HepG2 (cell line): ENCODE data around the gene HLA-DRB1. TPM values are rescaled to one million over a fixed set of nuclear protein-coding genes. Genes with fewer than 3 reads are reported as not detected.

Source experiments
- ATAC-seq: fragments of 200-7000 bp; cut with Tn5 transposase; 3 replicates; pipeline ENCODE4 v1.9.1; 2020; ENCODE audit warnings: mild to moderate bottlenecking, moderate library complexity
- BruUV-seq: library from RNA; stranded (reverse); fragments of 400-500 nt; replicated peaks from 2 replicates; lab custom pipeline; 2021; lab: Mats Ljungman, UMichigan
- CTCF ChIA-PET: fragments of 300-600 bp; formaldehyde crosslinking; extraction: SDS; loops from one replicate; lab custom pipeline; 2021; ENCODE audit warnings: low total read pairs, inconsistent platforms, low intra/inter-chr PET ratio; lab: Yijun Ruan, JAX
- POLR2A ChIA-PET: fragments of 350-600 bp; sonication (Branson Sonifier 250); formaldehyde crosslinking; loops from one replicate; lab custom pipeline; 2020; ENCODE audit warnings: antibody characterized with exemption, inconsistent platforms; lab: Yijun Ruan, JAX
- DNase-seq: peaks from one replicate; pipeline ENCODE4 v3.0.0-alpha.2; 2015; ENCODE audit warnings: low spot score
- FAIRE-seq: peaks from 3 replicates; lab custom pipeline; 2011; peaks lifted over from hg19 to GRCh38; lab: Jason Lieb, UNC
- H2AFZ ChIP-seq: one replicate; pipeline ENCODE4 v1.6.1; 2011; ENCODE audit warnings: low read length, inconsistent platforms
- H3K27ac ChIP-seq: fragments of 300-600 bp; 3 replicates; pipeline ENCODE4 v1.8.0; 2011; ENCODE audit warnings: mixed run types, mild to moderate bottlenecking, mixed read lengths, low read length, inconsistent platforms; ENCODE audit not compliant: insufficient read depth; ENCODE audit errors: extremely low read length
- H3K27me3 ChIP-seq, 2 experiments: fragments of 200-600 bp in 1 of 2; 2 replicates in 1 of 2; 3 replicates in 1 of 2; pipeline versions ENCODE4 v1.6.0 to v1.8.0; 2011; ENCODE audit warnings: low read length in 2 of 2, mild to moderate bottlenecking in 2 of 2, moderate library complexity in 2 of 2, inconsistent platforms in 1 of 2; ENCODE audit not compliant: insufficient read depth in 2 of 2, control insufficient read depth in 1 of 2
- H3K36me3 ChIP-seq, 2 experiments: fragments of 200-600 bp in 1 of 2; replicated peaks in 1 of 2; 2 replicates in 1 of 2; 3 replicates in 1 of 2; pipeline versions ENCODE4 v1.5.1 to v1.8.0; 2011; ENCODE audit warnings: low read length in 2 of 2, inconsistent platforms in 1 of 2; ENCODE audit not compliant: insufficient read depth in 2 of 2, control insufficient read depth in 1 of 2
- H3K4me1 ChIP-seq: 2 replicates; pipeline ENCODE4 v1.5.1; 2012; ENCODE audit warnings: low read length, inconsistent platforms; ENCODE audit not compliant: insufficient read depth
- H3K4me2 ChIP-seq: 2 replicates; pipeline ENCODE4 v1.6.0; 2011; ENCODE audit warnings: low read depth, low read length, inconsistent platforms
- H3K4me3 ChIP-seq, 3 experiments: fragments of 200-600 bp in 1 of 3; sonication (generic), shearing (Covaris generic) in 1 of 3; replicated peaks in 1 of 3; 2 replicates each; pipeline ENCODE4 v1.5.1; 2011 to 2016; ENCODE audit warnings: low read length in 3 of 3, inconsistent platforms in 2 of 3, low read depth in 2 of 3, mild to moderate bottlenecking in 2 of 3, control low read depth in 1 of 3, mixed read lengths in 1 of 3; ENCODE audit not compliant: insufficient read depth in 1 of 3
- H3K79me2 ChIP-seq: one replicate; pipeline ENCODE4 v1.6.1; 2011; ENCODE audit warnings: low read length, inconsistent platforms; ENCODE audit not compliant: insufficient read depth
- H3K9ac ChIP-seq: 2 replicates; pipeline ENCODE4 v1.6.0; 2011; ENCODE audit warnings: mild to moderate bottlenecking, low read depth, low read length, inconsistent platforms; ENCODE audit not compliant: insufficient read depth
- H3K9me3 ChIP-seq: 2 replicates; pipeline ENCODE4 v1.5.1; 2012; ENCODE audit warnings: mild to moderate bottlenecking, low read length
- H4K20me1 ChIP-seq: 2 replicates; pipeline ENCODE4 v1.6.0; 2011; ENCODE audit warnings: inconsistent platforms, mild to moderate bottlenecking, low read length, moderate library complexity; ENCODE audit not compliant: insufficient read depth
- JDP2 ChIP-seq: sonication (generic); formaldehyde crosslinking; IDR thresholded peaks from 2 replicates; pipeline ENCODE4 v1.8.1; 2022; ENCODE audit warnings: missing genetic modification reagents, borderline replicate concordance
- ZBTB46 ChIP-seq: sonication (generic); formaldehyde crosslinking; IDR thresholded peaks from 2 replicates; pipeline ENCODE4 v1.4.0; 2020; ENCODE audit warnings: mild to moderate bottlenecking, missing genetic modification reagents, borderline replicate concordance
- ZNF710 ChIP-seq: sonication (generic); formaldehyde crosslinking; IDR thresholded peaks from 2 replicates; pipeline ENCODE4 v1.5.0; 2020; ENCODE audit warnings: mild to moderate bottlenecking, missing genetic modification reagents, borderline replicate concordance
- WGBS: methylation state at CpG from one replicate; pipeline ENCODE4 v1.1.6; 2017; ENCODE audit warnings: low lambda C conversion rate; 5-methylcytosine and 5-hydroxymethylcytosine counted together
- in situ Hi-C: cut with HindIII; loops from 2 replicates; pipeline ENCODE4 v1.10.0; 2017; ENCODE audit warnings: low pct_unique_long_range_greater_than_20kb; ENCODE audit not compliant: extremely low pct_ligation_motif_present
- intact Hi-C: fragments of 100-400 bp; cut with micrococcal nuclease; formaldehyde crosslinking; loops from one replicate; pipeline ENCODE4 v1.10.0; 2022; ENCODE audit not compliant: unreplicated experiment
- polyA plus RNA-seq, 8 experiments: library from polyadenylated mRNA; depleted of rRNA in 3 of 8; stranded (reverse) in 7 of 8; unstranded in 1 of 8; fragments of >200 nt; fragmentation: Illumina TruSeq in 4 of 8; extraction: Trizol in 4 of 8; gene quantifications; 2 replicates each; pipeline versions ENCODE4 v1.2.1 to v1.2.3, GENCODE V29; 2011 to 2016; ENCODE audit warnings: low read depth in 4 of 8, missing spikeins in 1 of 8, mixed read lengths in 1 of 8; ENCODE audit not compliant: insufficient read depth in 1 of 8
- total RNA-seq, 5 experiments: library from RNA; depleted of rRNA; stranded (reverse); fragments of >200 nt; fragmentation: Illumina TruSeq; extraction: Trizol; gene quantifications; 2 replicates each; pipeline ENCODE4 v1.2.3, GENCODE V29; 2016; ENCODE audit warnings: low read depth in 1 of 5

HLA-DRB1 gene
- total and polyA plus RNA-seq, 2 of the 13 experiments (the other 11 are each of a cell fraction or from before 2014, with no cell fraction given), result 0.09 TPM; not detected in 1

DNA sequence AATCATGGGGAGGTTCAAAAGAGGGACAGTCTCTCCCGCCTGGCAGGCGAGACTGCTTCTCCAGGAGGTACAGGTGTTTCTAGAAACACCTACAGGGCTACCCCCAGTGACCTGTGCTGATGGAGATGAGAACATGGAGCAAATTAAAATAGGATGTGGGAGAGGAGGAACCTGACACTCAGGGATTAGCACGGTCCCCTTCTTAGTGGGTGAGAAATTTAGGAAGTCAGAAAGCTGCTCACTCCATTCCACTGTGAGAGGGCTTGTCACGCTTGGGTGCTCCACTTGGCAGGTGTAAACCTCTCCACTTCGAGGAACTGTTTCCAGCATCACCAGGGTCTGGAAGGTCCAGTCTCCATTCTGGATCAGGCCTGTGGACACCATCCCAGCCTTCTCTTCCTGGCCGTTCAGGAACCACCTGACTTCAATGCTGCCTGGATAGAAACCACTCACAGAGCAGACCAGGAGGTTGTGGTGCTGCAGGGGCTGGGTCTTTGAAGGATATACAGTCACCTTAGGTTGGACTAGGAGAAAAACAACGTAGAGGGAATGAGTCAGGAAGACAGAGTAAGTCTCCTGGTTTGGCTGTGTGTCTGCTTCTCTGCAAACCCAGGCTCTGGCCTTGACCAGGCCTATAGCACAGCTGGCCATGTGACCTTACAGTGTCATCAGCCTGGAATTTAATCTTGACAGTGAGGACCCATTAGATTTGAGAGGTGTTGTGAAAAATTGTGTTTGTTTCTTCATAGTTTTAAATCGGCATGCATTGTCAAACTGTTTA, 8.1 kb downstream of the HLA-DRB1 start:
- H4K20me1 ChIP-seq, result no peaks in the 10 kb centered on the region
- intact Hi-C loops, result no loop called here
- CTCF ChIA-PET, result no interaction called here

More for the DNA sequence above, 8.1 kb downstream of the HLA-DRB1 start:
- no peak for FAIRE-seq
- Histone ChIP-seq H3K36me3 (no peaks in the 10 kb centered on the region), H3K4me2 (no peak overlapping the region), H3K27ac (no peak overlapping the region)
- POLR2A ChIA-PET, result no interaction called here
- TF ChIP-seq ZBTB46 (no peak), JDP2 (CRISPR knock-in tag) (no peak), ZNF710 (CRISPR knock-in tag) (no peak)
- TF ChIP-seq, all 625 proteins: peak for 0
- Histone ChIP-seq H3K4me1 (no peaks in the 10 kb centered on the region), H2AFZ (no peak overlapping the region), H3K27me3 (peaks cover 0 to 9% of the 10 kb centered on the region in 2 experiments; a peak in 1 of 5 replicates), H3K4me3 (no peak overlapping the region), H3K9ac (no peak overlapping the region), H3K9me3 (no peaks in the 10 kb centered on the region), H3K79me2 (no peaks in the 10 kb centered on the region)
- in situ Hi-C loops, result no loop called here
- 8% methylated on average over 6 of the region's 8 CpGs for WGBS
- BruUV-seq, result no TSS peak
- DNase-seq (no peak), ATAC-seq (no peak)
